GM12874 (cell line): ENCODE measurements around the gene TNFSF9.

ENCODE experiments used
- TF ChIP-seq, protein P1 (sequence below): IDR thresholded peaks from 2 replicates; pipeline ENCODE4 v1.5.1; 2011; ENCODE audit warnings: low read depth, mild to moderate bottlenecking, control low read depth, low read length, moderate library complexity; ENCODE audit not compliant: insufficient read depth

TNFSF9 gene

DNA sequence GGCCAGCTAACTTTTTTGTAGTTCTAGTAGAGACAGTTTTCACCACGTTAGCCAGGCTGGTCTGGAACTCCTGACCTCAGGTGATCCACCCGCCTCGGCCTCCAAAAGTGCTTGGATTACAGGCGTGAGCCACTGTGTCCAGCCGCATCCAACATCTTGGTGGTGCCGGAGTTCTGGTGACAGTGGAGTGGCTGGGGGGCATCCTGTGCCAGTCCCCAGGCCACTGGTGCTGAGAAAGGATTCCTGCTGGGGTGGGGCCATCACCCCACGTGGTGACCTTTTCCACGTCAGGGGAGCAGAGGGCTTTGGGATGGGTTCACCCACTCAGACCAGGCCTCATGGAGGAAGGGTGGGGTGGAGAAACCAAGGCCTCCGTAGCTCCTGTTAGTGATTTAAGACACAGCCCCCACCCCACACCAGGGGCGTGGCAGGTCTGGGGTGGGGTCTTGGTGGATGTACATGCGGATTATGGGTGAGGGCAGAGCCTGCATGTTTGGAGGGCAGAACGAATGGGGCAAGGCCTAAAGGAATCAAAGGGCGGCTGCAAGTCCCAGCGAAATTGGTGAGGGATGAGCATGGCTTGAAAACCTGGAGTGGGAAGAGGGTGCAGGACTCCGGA lies 15.8 kb upstream of the TNFSF9 start:
- TF ChIP-seq, protein P1, sequence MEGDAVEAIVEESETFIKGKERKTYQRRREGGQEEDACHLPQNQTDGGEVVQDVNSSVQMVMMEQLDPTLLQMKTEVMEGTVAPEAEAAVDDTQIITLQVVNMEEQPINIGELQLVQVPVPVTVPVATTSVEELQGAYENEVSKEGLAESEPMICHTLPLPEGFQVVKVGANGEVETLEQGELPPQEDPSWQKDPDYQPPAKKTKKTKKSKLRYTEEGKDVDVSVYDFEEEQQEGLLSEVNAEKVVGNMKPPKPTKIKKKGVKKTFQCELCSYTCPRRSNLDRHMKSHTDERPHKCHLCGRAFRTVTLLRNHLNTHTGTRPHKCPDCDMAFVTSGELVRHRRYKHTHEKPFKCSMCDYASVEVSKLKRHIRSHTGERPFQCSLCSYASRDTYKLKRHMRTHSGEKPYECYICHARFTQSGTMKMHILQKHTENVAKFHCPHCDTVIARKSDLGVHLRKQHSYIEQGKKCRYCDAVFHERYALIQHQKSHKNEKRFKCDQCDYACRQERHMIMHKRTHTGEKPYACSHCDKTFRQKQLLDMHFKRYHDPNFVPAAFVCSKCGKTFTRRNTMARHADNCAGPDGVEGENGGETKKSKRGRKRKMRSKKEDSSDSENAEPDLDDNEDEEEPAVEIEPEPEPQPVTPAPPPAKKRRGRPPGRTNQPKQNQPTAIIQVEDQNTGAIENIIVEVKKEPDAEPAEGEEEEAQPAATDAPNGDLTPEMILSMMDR, result no peak

DNA sequence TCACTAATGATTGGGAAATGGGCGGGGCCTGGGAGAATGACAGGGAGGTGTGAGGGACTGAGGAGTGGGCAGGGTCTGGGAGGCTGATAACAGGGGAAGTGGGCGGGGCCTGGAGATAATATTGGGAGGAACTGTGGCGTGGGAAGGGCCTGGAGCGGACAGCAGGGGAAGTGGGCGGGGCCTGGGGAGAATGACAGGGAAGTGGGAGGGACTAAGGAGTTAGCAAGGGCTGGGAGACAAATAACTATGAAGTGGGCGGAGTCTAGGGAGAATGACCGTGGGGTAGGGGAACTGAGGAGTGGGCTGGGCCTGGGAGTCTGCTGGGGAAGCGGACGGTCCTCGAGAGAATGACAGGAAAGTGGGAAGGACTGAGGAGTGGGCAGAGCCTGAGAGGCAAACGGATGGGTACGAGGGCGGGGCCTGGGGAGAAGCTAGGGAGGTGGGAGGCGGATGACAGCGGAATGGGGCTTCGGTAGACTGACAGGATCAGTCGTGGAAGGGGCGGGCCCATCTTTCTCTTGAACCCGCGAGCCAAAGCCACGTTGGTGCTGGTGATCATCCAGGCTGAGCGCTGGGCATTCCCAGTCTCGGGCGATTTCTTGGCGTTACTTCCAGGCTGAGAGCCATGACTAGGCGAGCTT lies 14.7 kb upstream of the TNFSF9 start:
- TF ChIP-seq, protein P1, result no peak

DNA sequence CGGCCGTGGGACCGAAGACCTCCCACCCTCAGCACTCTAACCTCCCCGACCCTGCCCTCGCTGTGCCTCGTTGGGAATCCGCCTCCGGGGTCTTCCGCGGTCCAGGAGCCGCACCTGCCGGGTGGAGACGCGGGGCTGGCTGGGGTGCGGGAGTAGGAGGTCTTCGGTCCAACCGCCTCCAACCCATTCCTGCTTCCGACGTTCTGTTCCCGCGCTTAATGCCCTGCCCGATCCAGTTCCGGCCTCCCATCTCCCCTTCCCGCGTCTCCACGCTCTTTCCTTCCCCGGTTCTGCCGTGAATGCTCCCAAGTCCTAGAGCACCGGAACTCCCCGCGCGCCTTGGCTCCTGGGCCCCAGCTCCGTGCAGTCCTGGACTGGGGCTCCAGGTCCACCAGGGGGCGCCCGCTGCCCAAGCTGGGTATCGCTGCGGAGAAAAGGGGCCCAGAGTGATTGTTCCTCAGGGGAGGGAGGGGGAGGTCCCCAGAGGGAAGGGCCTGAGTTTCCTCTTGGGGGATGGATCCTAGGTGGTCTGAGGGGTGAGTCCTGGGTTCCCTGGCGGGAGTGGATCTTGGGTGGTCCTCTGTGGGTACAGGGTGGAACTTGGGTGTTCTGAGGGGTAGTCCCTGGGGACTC lies 14.1 kb upstream of the TNFSF9 start:
- TF ChIP-seq, protein P1, result peak; percentile 92

DNA sequence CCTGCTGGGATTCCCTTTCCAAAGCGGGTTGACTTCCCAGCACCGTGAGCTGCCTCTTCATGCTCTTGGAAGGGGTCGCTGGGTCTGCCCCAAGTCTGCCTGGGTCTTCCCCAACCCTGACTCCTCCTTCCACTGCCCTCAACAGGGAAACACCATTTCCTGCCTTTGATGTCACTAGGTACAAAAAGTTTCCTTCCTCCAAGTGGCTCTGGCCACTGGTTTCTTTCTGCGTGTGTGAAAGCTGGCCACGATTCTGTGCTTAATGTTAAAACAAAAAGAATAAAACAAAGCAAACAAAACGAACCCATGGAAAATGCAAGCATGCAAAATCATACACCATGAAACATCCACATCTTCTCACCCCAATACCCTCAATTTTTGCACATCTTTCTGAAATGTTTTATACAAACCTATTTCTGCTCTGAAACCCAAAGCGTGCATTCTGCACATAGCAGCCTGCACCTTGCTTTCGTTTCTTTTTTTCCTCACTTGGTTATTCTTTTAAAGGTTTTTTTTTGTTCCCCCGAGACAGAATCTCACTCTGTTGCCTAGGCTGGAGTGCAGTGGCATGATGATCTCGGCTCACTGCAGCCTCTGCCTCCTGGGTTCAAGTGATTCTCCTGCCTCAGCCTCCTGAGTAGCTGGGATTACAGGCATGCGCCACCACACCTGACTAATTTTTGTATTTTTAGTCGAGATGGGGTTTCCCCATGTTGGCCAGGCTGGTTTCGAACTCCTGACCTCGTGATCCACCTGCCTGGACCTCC lies 12.5 kb upstream of the TNFSF9 start:
- TF ChIP-seq, protein P1, result no peak

DNA sequence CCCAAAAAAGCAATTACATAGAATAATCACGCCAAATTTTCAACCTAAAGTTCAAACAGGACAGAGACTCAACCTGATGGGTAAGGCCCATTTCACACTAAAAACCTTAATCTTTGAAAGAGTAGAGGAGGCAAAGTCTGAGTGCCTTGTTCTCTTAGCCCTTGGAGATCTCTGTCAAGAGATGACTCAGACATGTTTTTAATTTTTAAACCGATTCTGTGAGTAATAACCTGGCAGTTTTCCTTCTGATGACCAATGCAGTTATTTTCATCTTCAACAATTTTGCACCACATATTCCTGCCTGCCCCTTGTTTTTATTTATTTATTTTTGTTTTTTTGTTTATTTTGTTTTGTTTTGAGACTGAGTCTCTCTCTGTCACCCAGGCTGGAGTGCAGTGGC lies 11.5 kb upstream of the TNFSF9 start:
- TF ChIP-seq, protein P1, result no peak

DNA sequence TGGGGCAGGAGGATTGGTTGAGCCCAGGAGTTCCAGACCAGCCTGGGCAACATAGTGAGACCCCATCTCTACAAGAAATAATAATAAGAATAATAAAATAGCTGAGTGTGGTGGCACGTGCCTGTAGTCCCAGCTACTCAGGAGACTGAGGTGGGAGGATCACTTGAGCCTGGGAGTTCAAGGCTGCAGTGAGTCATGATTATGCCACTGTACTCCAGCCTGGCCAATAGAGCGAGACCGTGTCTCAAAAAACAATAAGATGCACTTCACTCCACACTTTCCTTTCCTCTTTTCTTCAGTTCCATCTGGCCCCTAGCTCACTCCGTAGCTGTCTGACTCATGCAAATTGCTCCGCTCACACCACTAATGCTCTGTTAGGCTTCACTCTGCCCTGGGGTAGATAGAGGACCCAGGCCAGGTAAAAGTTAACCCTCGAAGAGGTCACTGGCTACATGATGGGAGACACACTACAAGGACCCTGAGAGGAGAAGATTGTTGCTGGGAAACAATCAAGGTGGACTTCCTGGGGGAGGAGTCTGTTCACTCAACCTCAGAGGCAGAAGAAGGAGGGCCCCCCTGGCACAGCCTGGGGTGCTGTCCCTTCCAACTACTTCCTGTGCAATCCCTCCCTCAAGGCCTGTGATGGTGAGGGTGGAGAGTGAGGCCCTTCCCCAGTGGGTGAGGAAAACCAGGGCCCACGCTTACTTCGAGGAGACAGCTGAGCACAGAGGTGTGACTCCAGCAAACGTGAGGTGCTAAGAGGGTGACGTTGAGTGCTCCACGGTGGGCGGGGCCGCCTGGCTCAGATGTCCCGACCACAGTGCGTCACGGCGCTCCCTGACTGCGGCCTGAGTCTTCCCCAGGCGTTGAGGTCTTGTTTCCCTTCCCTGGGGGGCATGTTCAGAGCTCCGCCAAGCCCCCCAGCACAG lies 8.8 kb upstream of the TNFSF9 start:
- TF ChIP-seq, protein P1, result no peak
